ACC112 (cell line): Measurements from ENCODE around the gene PPP1R18.
"Not testable (repeated sequence)": the region's sequence is repeated elsewhere in the genome, so short reads cannot be mapped to it uniquely, and the experiment has no call there.

Source experiments
- H2AFZ ChIP-seq: fragments of 200-600 bp; sonication (generic); one replicate; pipeline ENCODE4 v1.6.0; 2017; ENCODE audit warnings: antibody characterized with exemption, low read length; ENCODE audit not compliant: unreplicated experiment
- H3K27ac ChIP-seq: fragments of 200-600 bp; sonication (generic); 2 replicates; pipeline ENCODE4 v1.5.1; 2014; ENCODE audit warnings: low read depth, mild to moderate bottlenecking, antibody characterized with exemption, low read length, moderate library complexity
- H3K27me3 ChIP-seq: fragments of 200-600 bp; sonication (generic); 2 replicates; pipeline ENCODE4 v1.6.1; 2014; ENCODE audit warnings: mild to moderate bottlenecking, antibody characterized with exemption, low read length, moderate library complexity, mixed read lengths; ENCODE audit not compliant: insufficient read depth
- H3K36me3 ChIP-seq: fragments of 200-600 bp; sonication (generic); 2 replicates; pipeline ENCODE4 v1.6.1; 2016; ENCODE audit warnings: mild to moderate bottlenecking, antibody characterized with exemption, low read length, moderate library complexity, mixed read lengths; ENCODE audit not compliant: insufficient read depth
- H3K4me1 ChIP-seq: fragments of 200-600 bp; sonication (generic); one replicate; pipeline ENCODE4 v1.6.1; 2016; ENCODE audit warnings: low read length, mixed read lengths; ENCODE audit not compliant: insufficient read depth, unreplicated experiment, control insufficient read depth
- H3K4me3 ChIP-seq: fragments of 200-600 bp; sonication (generic); 2 replicates; pipeline ENCODE4 v1.5.1; 2014; ENCODE audit warnings: mild to moderate bottlenecking, low read depth, low read length
- H3K79me2 ChIP-seq: fragments of 200-600 bp; sonication (generic); one replicate; pipeline ENCODE4 v1.6.0; 2016; ENCODE audit warnings: low read length; ENCODE audit not compliant: control insufficient read depth, unreplicated experiment, insufficient read depth

The PPP1R18 gene

DNA sequence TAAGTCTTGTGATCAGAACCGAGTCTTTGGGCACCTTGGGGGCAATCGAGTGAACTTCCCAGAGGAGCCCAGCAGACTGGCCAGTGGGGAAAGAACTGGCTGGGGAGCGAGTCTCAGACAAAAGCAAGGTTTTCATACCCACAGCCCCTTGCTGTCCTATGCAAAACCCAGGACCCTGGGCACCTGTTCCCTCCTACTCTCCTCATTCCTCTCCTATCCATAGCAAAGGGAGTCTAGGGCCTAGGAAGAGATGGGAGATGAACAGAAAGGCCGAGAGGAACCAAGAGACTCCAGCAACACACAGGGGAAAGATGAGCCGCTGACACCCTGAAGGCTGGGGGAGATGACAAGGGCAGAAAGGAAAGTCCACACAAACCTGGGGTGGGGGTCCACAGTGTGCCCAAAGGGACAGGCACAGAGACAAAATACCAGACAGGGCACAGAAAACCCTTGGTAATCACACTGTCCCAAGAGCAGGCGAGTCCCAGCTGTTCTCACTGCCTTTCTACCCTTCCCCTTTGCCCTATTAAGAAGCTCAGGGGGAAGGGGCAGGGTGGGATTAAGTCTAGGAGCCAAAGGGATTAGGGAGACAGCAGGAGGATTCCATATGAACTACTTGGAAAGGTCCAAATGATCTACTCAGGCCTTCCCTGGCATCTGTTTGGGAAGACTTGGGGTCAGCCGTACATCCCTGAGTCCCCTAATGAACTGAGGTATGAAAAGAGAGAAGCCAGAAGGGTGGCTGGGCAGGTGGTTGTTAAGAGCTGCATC, 6.5 kb downstream of the PPP1R18 start:
- H3K4me3 ChIP-seq: peak overlapping the region; percentile 96
- H3K36me3 ChIP-seq: peaks cover 34% of the 10 kb centered on the region
- H3K4me1 ChIP-seq: peaks cover 9% of the 10 kb centered on the region
- H2AFZ ChIP-seq: no peak overlapping the region
- peak overlapping the region; percentile 6; the same call in 1 of the 2 replicates for H3K27ac ChIP-seq
- no peaks in the 10 kb centered on the region for H3K27me3 ChIP-seq
- peaks cover 69% of the 10 kb centered on the region for H3K79me2 ChIP-seq

DNA sequence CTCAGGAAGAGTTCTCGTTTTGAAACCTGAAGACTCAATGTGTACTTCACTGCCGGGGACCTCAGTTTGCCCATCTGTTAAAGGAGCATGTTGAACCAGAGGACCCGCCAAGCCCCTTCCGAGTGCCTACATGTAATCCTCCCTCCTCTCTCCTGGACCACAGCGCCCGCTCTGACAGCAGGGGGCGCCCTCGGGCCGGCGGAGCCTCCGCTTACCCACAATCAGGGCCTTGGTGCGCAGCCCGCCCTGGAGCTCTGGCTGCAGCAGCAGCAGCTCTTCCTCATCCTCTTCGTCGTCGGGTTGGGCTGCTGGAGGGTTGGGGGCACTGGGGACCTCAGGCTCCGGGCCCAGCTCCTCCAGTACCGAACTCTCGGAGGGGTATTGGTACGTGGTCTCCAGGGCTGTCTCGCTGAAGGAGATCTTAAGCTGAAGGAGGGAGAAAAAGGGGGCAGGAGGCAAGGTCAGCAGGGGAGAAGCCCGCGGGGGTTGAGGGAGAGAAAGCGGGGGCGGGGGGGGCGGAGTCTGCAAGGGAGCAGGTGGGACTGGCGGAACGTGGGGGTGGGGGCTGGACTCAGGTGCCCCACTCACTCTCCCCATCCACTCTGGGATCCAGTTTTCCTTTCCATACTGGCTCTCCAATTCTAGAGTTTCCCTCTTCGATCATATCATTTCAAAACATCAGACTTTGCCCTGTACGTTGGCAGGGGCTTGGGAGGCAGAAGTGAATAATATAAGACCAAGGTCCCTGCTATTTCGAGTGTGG, 7.3 kb downstream of the PPP1R18 start:
- Histone ChIP-seq H3K4me3 (peak overlapping the region; percentile 96), H3K79me2 (peaks cover 61% of the 10 kb centered on the region), H3K4me1 (peaks cover 9% of the 10 kb centered on the region), H3K36me3 (peaks cover 29% of the 10 kb centered on the region), H2AFZ (no peak overlapping the region), H3K27ac (peak overlapping the region; percentile 6; the same call in 1 of the 2 replicates), H3K27me3 (no peaks in the 10 kb centered on the region)

DNA sequence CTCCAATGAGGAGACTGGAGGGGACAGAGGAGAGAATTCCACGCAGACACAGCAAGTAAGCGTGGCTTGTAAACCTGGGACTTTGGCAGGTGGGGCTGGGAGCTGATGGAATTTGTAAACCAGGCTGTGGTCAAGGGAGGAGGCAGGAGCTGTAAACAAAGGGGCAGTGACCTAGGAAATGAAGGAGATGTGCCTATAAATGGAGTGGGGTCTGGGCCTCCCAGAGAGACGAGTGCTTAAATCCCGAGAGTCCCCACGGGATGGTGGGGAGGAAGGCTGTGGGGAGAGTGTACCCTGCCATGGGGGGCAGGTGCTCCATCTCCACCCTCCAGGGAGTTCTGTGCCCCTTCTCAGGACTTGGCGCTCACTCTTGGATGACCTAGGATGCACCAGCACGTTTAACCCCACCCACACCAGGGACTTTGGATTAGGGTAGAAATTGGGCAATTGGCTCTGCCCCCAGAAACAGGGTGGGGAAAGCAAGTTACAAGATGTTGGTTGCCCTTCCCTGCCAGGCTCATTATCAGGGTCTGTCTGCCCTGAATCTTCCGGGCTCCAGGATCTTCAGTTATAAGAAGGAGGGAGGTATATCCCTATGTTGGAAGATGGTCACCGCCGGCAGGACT, 9.7 kb downstream of the PPP1R18 start:
- H2AFZ ChIP-seq: no peak overlapping the region
- H3K4me1 ChIP-seq: peaks cover 10% of the 10 kb centered on the region
- H3K4me3 ChIP-seq: no peak overlapping the region
- peaks cover 46% of the 10 kb centered on the region for H3K79me2 ChIP-seq
- H3K27me3 ChIP-seq: no peaks in the 10 kb centered on the region
- no peak overlapping the region for H3K27ac ChIP-seq
- peaks cover 22% of the 10 kb centered on the region for H3K36me3 ChIP-seq

DNA sequence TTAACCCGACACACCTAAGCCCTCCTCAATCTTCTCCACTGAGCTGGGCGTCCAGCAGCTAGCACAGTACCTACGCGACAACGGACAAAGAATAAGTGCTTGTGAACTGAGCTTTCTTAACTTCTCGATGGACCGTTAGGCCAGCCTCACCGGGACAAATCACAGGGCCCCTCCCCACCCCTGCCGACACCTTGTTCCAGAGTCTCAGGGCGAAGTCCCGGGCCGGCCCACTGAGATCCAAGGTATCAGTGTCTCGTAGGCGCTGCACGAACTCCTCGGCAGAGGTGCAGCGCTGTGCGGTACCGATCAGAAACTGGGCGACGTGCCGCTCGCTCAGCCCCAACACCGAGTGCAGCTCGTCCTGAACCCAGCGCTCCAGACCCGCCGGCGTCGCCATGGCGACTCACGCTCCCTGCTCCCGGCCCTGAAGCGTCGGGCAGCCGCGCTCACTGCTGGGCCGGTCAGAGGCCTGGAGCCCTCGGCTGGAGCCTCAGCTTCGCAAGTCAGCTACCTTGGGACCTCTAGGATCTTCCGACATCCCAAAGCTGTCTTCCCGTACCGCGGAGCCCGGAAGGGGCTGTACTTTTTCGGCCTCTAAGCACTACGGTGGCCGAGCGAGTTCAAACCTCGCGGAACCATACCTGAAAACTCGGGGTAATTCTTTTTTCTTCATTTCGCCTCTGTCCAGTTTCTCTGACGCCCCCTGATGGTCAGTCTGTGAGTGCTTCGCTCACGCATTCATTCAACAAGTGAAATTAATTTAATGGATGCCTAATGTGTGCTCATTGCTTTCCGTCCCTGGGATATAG, 13.8 kb downstream of the PPP1R18 start, which contains the start of gene DHX16:
Gene DHX16, minus strand, starts transcription at position 562 of the 809 bp plus-strand sequence. Its CDS starts 165 bp downstream, at position 397.
- Histone ChIP-seq H3K4me3 (peak within 1 kb of the TSS; percentile 94), H2AFZ (peak within 1 kb of the TSS; percentile 68), H3K4me1 (peaks cover 10% of the 10 kb centered on the region), H3K27ac (peak within 1 kb of the TSS; percentile 28; the same call in 1 of the 2 replicates), H3K27me3 (no peaks in the 10 kb centered on the region), H3K79me2 (peaks cover 21% of the 10 kb centered on the region), H3K36me3 (peaks cover 21% of the 10 kb centered on the region; the same call in 1 of the 2 replicates)

DNA sequence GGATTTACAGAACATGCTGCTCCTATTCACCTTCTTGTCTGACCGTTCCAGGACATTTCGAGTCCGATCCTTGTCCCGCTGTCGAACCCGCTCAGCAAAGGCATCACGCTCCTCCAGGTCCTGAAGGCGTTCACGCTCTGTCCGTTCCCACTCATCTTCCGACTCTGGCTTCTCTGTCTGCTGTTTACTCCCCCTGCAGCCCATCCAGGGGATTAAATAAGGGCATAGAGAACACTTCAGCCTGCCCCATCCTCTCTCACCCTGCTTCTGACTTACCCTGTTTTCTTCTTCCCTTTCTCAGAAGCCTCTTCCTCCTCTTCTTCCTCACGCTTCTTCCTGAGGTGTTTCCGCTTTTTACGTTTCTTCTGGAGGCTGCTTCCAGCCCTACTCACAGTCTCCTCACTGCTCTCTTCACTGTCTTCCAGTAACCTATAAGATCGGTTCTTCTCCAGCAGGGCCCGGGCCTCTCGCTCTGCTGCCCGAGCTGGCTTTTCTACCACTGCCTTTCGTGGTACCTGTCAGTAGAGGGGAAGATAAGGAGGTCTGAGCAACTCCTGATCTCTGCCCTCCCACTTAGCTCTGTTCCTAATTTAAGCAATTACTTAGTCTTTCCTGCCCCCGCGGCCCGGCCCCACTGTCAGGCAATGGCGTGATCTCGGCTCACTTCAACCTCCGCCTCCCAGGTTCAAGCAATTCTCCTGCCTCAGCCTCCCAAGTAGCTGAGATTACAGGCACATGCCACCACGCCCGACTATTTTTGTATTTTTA, 15.5 kb downstream of the PPP1R18 start:
- H3K36me3 ChIP-seq: peaks cover 10% of the 10 kb centered on the region
- no peak overlapping the region for H3K27ac ChIP-seq
- peaks cover 17% of the 10 kb centered on the region for H3K4me1 ChIP-seq
- H3K79me2 ChIP-seq: peaks cover 21% of the 10 kb centered on the region
- H3K4me3 ChIP-seq: peak overlapping the region; percentile 94; the same call in 1 of the 2 replicates
- no peaks in the 10 kb centered on the region for H3K27me3 ChIP-seq
- no peak overlapping the region for H2AFZ ChIP-seq

DNA sequence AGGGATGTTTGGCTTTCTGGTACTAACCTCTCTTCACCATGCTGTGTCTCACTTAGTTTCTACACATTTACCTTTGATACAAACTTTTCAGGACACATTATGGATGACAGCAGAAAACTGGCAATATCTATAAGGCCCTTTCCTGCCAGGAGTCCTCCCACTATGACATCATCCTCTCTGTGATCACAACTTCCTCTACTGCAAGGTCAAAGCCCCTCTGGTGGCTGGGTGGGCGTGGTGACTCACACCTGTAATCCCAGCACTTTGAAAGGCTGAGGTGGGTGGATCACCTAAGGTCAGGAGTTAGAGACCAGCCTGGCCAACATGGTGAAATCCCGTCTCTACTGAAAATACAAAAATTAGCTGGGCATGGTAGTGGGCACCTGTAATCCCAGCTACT, 20.1 kb downstream of the PPP1R18 start:
- Histone ChIP-seq H3K4me1 (peaks cover 11% of the 10 kb centered on the region), H3K36me3 (peaks cover 36% of the 10 kb centered on the region)
- H3K27me3 ChIP-seq, H2AFZ ChIP-seq, H3K4me3 ChIP-seq, H3K79me2 ChIP-seq, H3K27ac ChIP-seq: not testable (repeated sequence)

DNA sequence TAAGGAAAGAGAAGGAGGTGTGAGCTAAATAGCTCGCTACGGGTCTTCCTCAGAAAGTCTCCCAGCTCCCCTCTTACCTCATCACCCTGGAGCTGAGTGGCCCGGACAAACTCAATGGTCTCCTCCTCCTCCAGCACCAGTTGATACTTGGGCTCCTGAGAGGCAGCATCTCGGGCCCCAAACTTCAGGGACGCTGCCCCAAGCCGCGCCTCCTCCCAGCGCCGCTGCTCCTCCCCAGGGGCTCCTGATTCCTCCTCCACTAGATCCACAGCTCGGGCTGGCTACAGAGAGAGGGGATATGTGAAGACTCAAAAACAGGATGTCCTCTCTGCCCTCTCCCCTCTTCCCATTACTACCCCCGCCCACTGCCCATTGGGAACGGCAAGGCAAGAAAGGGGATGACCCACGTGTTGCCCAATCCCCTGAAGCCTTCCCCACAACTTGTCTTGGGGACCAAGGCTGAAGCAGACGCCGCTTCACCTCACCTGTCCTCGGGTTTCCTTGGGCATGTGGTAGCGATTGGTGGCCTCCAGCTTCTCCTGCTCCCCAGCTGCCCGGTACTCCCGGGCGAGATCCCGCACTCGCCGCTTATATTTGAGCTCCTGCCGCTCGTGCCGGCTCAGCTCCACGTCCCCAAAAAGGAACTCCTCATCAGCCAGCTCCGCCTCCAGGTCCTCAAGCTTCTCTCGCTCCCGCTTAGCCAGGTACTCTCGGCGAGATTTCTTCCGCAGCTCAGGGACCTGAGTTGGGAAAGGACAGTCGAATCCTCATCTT, 21.3 kb downstream of the PPP1R18 start:
- no peaks in the 10 kb centered on the region for H3K27me3 ChIP-seq
- no peak overlapping the region for H3K4me3 ChIP-seq
- peaks cover 33% of the 10 kb centered on the region for H3K36me3 ChIP-seq
- peaks cover 7% of the 10 kb centered on the region for H3K4me1 ChIP-seq
- no peaks in the 10 kb centered on the region for H3K79me2 ChIP-seq
- H2AFZ ChIP-seq: no peak overlapping the region
- H3K27ac ChIP-seq: no peak overlapping the region

DNA sequence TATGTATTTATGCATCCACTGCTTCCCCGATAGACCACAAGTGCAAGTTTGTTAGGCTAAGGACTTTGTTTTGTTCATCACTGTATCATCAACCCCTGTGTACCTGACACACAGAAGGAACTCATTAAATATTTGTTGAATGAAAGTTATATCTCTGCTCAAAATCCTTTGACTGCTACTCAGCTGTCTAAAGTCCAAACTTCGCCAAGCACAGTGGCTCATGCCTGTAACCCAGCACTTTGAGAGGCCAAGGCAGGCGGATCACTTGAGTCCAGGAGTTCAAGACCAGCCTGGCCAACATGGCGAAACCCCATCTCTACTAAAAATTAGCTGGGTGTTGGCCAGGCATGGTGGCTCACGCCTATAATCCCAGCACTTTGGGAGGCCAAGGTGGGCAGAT, 28.5 kb downstream of the PPP1R18 start:
- not testable (repeated sequence) for H3K27ac ChIP-seq, H3K4me3 ChIP-seq, H3K79me2 ChIP-seq, H3K27me3 ChIP-seq, H2AFZ ChIP-seq, H3K4me1 ChIP-seq
- peaks cover 25% of the 10 kb centered on the region; the same call in 1 of the 2 replicates for H3K36me3 ChIP-seq

DNA sequence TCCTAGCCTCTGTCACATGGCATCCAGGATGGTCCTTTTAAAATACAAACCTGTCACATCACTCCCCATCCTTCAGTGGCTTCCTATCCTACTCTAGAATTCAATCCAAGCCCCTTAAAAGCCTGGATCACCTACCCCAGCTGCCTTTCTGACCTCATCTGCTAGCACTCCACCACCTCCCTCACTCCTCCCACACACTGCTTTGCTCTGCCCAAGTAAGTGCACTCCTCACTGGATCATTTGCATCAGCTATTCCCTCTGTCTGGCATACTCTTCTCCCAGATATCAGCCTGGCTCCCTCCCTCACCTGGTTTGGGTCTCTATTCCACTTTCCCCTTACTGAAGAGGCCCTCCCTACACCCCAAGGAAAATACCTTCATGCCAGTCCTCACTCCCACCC, 29.0 kb downstream of the PPP1R18 start:
- no peaks in the 10 kb centered on the region for H3K79me2 ChIP-seq

More for the DNA sequence above, 29.0 kb downstream of the PPP1R18 start:
- H3K36me3 ChIP-seq: peaks cover 25% of the 10 kb centered on the region; the same call in 1 of the 2 replicates
- H2AFZ ChIP-seq: no peak overlapping the region
- no peaks in the 10 kb centered on the region for H3K27me3 ChIP-seq
- no peak overlapping the region for H3K4me3 ChIP-seq
- no peaks in the 10 kb centered on the region for H3K4me1 ChIP-seq
- no peak overlapping the region for H3K27ac ChIP-seq
